ENCODE results near the gene RYR2.

DNA sequence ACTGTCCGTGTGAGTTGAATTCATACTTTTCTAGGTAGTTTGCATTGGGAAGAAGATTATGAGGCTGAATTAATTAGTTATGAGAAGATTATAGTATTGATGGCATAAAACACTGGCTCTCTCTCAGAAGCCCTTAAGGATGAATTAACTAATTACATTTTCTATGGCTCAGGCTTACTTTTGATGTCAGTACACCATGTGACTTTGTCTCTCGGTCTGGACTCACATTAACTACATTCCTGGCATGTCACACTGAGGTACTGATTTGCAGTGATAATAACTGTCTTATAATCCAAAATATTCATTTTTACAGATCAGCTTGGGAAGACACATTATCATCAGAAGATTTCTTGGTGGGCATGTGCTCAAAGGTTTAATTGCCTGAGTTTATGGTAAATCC is 486.6 kb downstream of the RYR2 start:
- TF ChIP-seq, protein P1, sequence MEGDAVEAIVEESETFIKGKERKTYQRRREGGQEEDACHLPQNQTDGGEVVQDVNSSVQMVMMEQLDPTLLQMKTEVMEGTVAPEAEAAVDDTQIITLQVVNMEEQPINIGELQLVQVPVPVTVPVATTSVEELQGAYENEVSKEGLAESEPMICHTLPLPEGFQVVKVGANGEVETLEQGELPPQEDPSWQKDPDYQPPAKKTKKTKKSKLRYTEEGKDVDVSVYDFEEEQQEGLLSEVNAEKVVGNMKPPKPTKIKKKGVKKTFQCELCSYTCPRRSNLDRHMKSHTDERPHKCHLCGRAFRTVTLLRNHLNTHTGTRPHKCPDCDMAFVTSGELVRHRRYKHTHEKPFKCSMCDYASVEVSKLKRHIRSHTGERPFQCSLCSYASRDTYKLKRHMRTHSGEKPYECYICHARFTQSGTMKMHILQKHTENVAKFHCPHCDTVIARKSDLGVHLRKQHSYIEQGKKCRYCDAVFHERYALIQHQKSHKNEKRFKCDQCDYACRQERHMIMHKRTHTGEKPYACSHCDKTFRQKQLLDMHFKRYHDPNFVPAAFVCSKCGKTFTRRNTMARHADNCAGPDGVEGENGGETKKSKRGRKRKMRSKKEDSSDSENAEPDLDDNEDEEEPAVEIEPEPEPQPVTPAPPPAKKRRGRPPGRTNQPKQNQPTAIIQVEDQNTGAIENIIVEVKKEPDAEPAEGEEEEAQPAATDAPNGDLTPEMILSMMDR (IDR thresholded peaks at IDR 0.05), result no peak
- no peak for TF ChIP-seq POLR2A (IDR thresholded peaks at IDR 0.05)
